Measurements from ENCODE around the gene SLCO4A1.

GRCh38 chr20:62710886-62711702 lies 68.8 kb downstream of the SLCO4A1 start:
- no peak for TF ChIP-seq CTCF (IDR thresholded peaks at IDR 0.05)
- TF ChIP-seq ZFX (IDR thresholded peaks at IDR 0.05; ENCODE audit: borderline replicate concordance) = no peak
